HG02763 (cell line): ENCODE data around the gene CALHM1.

ENCODE experiments used
- ATAC-seq: cut with Tn5 transposase; IDR thresholded peaks from one replicate; pipeline ENCODE4 v1.9.1; 2021; ENCODE audit warnings: mild to moderate bottlenecking, moderate library complexity; ENCODE audit not compliant: unreplicated experiment

Gene CALHM1

DNA sequence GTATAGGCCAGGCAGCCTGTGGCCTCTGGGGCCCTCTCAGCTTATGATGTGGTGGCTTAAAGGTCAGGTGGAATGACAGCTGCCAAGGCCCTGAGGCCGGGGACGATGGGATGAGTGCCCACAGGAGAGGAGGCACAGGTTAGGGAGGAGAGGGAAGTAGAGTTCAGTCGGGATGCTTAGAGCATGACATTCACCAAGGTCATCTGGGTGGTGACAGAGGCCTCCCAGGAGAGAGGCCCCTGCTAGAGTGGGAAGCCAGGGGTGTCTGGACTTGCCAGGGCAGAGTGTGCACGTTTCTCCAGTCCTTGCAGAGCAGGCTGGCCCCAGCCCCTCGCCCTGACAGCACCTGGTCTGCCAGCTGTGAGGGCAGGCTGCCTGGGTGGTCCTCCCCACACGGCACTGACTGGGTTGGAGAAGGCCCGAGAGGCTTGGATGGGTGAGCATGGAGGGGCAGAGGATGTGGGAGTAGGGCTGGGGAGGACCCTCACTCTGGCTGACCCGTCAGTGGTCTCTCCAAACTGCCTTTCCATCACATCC, 1.5 kb downstream of the CALHM1 start:
- ATAC-seq: no peak

- ATAC-seq: no peak
Measured at GRCh38 chr10:103456074-103456660, 2.5 kb downstream of the CALHM1 start.

DNA sequence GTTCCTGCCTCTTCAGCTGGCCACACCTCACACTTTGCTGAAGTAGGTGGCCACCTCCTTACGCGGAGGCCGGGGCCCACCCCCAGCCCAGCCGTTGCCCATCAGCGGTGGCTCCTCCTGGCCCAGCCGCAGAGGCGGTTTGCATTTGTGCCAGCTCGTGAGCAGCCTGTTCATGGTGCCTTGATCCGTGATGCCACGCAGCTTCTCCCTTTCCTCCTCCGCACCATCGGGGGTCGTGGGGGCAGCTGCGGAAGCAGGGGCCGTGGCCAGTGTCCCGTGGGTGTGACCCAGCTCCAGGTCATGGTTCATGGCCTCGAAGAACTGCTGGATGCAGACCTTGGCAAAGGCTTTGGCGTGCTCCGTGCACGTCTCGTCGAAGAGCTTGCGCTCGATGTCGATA, 3.5 kb downstream of the CALHM1 start:
- no peak for ATAC-seq

DNA sequence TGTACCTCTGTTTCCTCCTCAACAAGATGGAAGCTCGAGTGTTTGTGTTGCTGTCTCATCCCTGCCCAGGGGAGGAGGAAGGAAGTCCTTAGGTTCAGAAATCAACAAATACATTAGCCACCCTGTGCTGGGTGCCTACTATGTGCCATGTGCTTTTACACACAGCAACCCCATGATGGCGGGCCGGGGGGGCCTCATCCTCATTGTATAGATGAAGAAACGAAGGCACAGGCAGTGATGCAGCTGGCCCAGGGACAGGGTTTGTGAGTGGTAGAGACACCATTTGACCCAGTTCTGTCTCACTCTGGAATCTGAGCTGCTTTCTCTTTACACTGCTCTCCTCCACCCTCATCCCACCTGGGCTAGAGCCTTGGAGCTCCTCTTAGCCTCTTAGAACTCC, 4.7 kb downstream of the CALHM1 start:
- no peak for ATAC-seq

- ATAC-seq: no peak
Measured at GRCh38 chr10:103452506-103453230, 6.0 kb downstream of the CALHM1 start.

DNA sequence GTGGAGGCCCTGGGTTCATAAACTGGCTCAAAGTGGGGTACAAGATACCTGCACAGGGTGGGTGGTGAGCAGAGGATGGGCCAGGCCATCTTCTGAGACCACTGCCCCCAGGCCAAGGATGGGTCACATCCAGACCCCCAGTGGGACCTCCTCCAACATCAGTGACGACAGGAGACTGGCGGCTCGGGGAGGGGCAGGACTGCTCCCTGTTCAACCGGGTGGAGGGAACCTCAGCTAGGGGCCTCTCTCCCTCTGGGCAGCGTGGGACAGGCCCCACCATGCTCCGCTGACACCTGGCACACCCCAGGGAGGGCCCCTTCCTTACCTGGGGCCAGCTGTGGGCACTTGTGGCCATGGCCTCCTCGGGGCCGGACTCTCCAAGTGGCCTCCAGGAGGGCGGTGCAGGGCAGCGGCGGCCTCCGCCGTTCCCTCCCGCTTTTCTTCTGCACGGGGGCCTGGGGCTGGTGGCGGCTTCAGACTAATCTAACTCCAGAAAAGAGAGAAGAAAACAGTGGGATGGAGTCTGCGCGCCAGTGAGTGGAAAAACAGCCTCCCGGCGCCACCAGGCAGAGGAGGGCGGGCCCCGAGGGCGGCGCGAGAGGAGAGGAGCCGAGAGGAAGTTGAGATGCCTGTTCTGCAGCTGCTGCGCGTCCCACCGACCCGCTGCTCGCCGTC, 6.7 kb downstream of the CALHM1 start, which contains the start of gene CALHM2:
CALHM2 (minus strand) TSS at position 540 of the 675 bp plus-strand sequence. CDS start 2,429 bp downstream, outside the sequence.
- peak; percentile 66 for ATAC-seq

DNA sequence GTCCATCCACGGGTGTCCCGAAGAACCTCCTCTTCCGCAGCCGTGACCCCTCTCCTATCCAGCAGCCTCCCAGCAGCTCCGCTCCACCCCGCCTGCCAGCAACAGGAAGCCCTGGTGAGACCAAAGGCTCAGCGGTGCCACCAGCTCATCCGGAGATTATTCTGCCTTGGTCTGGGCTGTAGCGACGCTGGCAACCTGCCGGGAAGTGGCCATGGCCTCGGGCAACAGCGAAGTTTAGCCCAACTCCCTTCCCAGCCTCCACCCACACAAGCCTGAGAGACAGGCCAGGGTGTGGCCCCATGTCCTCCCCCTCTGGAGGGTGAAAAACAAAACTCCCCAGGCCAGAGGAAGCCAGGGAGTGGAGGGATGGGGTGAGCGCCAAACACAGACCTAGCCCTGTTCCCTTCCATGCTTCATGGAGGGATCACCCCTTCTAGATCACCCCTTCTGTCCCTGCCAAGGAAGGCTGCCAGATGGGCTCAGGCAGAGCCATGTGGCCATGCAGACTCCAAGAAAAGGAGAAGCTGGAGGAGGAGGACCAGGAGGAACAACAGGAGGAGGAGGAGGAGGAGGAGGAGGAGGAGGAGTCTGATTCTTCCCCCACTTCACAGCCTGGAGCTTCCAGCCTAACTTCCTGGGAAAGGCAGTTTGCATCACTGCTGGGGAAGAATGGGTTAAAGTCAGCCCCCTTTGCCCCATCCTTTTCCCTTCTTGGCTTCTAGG, 7.4 kb downstream of the CALHM1 start:
- no peak for ATAC-seq

GRCh38 chr10:103450201-103450695, 8.5 kb downstream of the CALHM1 start:
- no peak for ATAC-seq

- no peak for ATAC-seq
Measured at GRCh38 chr10:103449208-103450144, 9.2 kb downstream of the CALHM1 start.

- ATAC-seq: no peak
Measured at GRCh38 chr10:103448746-103449145, 10.0 kb downstream of the CALHM1 start.

- ATAC-seq: no peak
Measured at GRCh38 chr10:103447187-103447586, 11.5 kb downstream of the CALHM1 start.

GRCh38 chr10:103445767-103446567, 12.7 kb downstream of the CALHM1 start:
- no peak for ATAC-seq

DNA sequence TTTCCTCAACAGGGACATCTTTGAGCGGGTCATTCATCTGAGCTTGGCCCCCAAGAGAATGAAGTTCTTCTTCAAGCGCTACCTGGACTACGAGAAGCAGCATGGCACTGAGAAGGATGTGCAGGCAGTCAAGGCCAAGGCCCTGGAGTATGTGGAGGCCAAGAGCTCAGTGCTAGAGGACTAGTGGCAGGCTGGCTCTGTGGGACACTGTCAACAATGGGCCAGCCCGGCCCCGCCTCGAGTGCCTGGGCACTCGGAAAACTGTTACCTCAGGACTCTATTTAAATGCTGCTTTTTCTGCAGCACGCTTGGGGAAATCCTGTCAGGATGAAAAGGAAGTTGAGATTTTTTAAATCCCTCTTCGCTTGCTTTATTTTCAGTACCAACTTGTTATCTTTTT, 13.3 kb downstream of the CALHM1 start:
- ATAC-seq: no peak

DNA sequence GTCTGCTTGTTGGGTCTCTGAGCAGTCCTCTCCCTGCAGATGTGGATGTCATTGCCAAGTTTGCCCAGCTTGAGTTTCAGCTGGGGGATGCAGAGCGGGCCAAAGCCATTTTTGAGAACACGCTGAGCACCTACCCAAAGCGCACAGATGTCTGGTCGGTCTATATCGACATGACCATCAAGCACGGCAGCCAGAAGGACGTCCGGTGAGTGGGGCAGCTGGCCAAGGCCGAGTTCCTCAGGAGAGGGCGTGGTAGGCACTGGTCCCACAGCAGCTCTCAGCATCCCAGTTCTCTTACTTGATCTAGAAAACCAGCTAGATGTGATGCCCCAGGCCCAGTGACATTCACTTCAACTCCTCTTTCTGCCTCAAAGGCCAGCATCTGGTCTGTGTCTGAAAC, 14.2 kb downstream of the CALHM1 start:
- no peak for ATAC-seq

- ATAC-seq: no peak
Measured at GRCh38 chr10:103443475-103444185, 15.1 kb downstream of the CALHM1 start.

DNA sequence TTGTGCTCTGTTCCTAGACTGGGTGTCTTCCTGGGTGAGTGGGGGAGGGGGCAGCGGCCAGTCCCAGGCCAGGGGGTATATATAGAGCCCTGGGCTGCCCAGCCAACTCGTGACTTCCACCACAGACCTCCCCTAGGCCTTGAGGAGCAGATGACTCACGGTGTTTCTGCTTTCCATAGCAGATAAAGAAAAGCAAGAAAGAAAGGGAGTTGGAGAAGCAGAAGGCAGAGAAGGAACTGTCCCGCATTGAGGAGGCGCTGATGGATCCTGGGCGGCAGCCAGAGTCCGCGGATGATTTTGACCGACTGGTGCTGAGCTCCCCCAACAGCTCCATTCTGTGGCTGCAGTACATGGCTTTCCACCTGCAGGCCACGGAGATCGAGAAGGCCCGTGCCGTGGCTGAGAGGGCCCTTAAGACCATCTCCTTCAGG, 16.7 kb downstream of the CALHM1 start:
- no peak for ATAC-seq

GRCh38 chr10:103441611-103442010, 17.1 kb downstream of the CALHM1 start:
- no peak for ATAC-seq

GRCh38 chr10:103441206-103441605, 17.5 kb downstream of the CALHM1 start:
- no peak for ATAC-seq
